Nephron progenitor cell (in vitro differentiated cells): ENCODE data around the gene HBG1.

Experiments
- DNase-seq: peaks from one replicate; pipeline ENCODE4 v3.0.0; 2021
- H3K27ac Mint-ChIP-seq: 2 replicates; pipeline ENCODE4 v1.8.0; 2021; ENCODE audit warnings: mild to moderate bottlenecking, moderate library complexity, mixed read lengths
- H3K27me3 Mint-ChIP-seq: 2 replicates; pipeline ENCODE4 v1.8.0; 2021; ENCODE audit warnings: mild to moderate bottlenecking, low read depth, mixed read lengths; ENCODE audit not compliant: poor library complexity
- H3K36me3 Mint-ChIP-seq: 2 replicates; pipeline ENCODE4 v1.8.0; 2021; ENCODE audit warnings: low read depth, mixed read lengths
- H3K4me1 Mint-ChIP-seq: 2 replicates; pipeline ENCODE4 v1.8.0; 2021; ENCODE audit warnings: mixed read lengths
- H3K4me3 Mint-ChIP-seq: 2 replicates; pipeline ENCODE4 v1.8.0; 2021; ENCODE audit warnings: mild to moderate bottlenecking, moderate library complexity, mixed read lengths
- H3K9me3 Mint-ChIP-seq: 2 replicates; pipeline ENCODE4 v1.8.0; 2021; ENCODE audit warnings: mild to moderate bottlenecking, moderate library complexity, mixed read lengths
- TF ChIP-seq, protein P1 (sequence below): fragments of 200-600 bp; sonication (generic); IDR thresholded peaks from 2 replicates; pipeline ENCODE4 v1.5.0; 2021; ENCODE audit warnings: antibody characterized with exemption

HBG1 gene

DNA sequence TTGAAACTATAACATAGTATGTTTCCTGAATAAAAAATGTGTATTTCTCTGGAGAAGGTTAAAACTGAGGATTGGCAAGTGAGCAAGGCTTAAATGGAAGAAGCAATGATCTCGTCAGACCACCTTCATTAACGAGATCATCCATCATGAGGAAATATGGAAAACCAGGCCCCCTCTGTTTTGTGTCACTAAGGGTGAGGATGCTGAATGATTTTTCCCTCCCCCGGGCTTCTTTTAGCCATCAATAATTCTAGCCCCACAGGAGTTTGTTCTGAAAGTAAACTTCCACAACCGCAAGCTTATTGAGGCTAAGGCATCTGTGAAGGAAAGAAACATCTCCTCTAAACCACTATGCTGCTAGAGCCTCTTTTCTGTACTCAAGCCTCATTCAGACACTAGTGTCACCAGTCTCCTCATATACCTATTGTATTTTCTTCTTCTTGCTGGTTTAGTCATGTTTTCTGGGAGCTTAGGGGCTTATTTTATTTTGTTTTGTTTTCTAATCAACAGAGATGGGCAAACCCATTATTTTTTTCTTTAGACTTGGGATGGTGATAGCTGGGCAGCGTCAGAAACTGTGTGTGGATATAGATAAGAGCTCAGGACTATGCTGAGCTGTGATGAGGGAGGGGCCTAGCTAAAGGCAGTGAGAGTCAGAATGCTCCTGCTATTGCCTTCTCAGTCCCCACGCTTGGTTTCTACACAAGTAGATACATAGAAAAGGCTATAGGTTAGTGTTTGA lies 25.9 kb upstream of the HBG1 start:
- no peak for DNase-seq
- no peak overlapping the region for H3K4me3 Mint-ChIP-seq
- TF ChIP-seq, protein P1, sequence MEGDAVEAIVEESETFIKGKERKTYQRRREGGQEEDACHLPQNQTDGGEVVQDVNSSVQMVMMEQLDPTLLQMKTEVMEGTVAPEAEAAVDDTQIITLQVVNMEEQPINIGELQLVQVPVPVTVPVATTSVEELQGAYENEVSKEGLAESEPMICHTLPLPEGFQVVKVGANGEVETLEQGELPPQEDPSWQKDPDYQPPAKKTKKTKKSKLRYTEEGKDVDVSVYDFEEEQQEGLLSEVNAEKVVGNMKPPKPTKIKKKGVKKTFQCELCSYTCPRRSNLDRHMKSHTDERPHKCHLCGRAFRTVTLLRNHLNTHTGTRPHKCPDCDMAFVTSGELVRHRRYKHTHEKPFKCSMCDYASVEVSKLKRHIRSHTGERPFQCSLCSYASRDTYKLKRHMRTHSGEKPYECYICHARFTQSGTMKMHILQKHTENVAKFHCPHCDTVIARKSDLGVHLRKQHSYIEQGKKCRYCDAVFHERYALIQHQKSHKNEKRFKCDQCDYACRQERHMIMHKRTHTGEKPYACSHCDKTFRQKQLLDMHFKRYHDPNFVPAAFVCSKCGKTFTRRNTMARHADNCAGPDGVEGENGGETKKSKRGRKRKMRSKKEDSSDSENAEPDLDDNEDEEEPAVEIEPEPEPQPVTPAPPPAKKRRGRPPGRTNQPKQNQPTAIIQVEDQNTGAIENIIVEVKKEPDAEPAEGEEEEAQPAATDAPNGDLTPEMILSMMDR, result no peak
- H3K27me3 Mint-ChIP-seq, result peaks cover 3% of the 10 kb centered on the region
- H3K4me1 Mint-ChIP-seq, result peaks cover 1% of the 10 kb centered on the region
- no peak overlapping the region for H3K27ac Mint-ChIP-seq
- no peaks in the 10 kb centered on the region for H3K9me3 Mint-ChIP-seq
- H3K36me3 Mint-ChIP-seq, result no peaks in the 10 kb centered on the region

DNA sequence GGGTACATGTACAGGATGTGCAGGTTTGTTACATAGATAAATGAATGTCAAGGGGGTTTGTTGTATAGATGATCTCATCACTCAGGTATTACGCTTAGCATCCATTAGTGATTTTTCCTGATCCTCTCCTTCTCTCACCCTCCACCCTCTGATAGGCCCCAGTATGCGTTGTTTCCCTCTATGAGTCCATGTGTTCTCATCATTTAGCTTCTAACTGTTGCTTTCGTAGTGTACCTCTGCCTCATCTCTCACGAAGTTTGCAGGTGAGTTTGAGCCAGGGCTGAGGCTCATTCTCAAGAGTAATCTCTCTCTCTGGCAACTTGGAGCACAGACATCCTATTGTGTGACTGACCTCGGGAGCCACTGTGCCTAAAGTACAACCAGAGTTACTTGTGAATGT lies 24.7 kb upstream of the HBG1 start:
- TF ChIP-seq, protein P1, result no peak
- Mint-ChIP-seq H3K27ac (no peak overlapping the region), H3K4me3 (no peak overlapping the region), H3K36me3 (no peaks in the 10 kb centered on the region), H3K9me3 (no peaks in the 10 kb centered on the region), H3K27me3 (no peaks in the 10 kb centered on the region), H3K4me1 (peaks cover 12% of the 10 kb centered on the region)
- DNase-seq, result no peak

DNA sequence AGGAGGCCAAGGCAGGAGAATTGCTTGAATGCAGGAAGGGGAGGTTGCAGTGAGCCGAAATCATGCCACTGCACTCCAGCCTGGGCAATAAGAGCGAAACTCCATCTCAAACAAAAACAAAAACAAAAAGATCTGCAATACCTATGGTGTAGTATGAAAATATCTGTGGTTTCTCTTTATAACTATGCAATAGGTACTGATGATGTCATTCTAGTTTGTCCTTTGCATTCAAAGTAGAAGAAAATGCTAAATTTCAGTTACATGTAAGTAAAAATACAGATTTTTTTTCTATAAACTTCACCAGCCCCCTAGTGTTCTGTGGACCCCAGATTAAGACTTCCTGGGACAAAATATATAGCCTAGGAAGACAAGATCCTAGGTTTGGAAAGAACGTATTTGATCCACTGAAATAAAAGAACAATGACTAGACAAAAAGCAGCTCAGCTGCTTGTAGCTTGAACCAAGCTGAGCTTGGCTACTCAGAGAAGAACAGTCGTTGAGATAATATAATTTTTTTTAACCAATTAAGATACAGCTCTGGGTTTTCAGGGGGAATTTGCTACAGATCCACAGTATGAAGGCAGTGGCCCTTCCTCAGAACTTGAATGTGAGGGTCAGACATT lies 22.8 kb upstream of the HBG1 start:
- TF ChIP-seq, protein P1, result no peak
- peaks cover 19% of the 10 kb centered on the region for H3K4me1 Mint-ChIP-seq
- H3K27ac Mint-ChIP-seq, result no peak overlapping the region
- DNase-seq, result no peak
- no peak overlapping the region for H3K4me3 Mint-ChIP-seq
- H3K9me3 Mint-ChIP-seq, result no peaks in the 10 kb centered on the region
- H3K36me3 Mint-ChIP-seq, result no peaks in the 10 kb centered on the region
- peaks cover 3% of the 10 kb centered on the region for H3K27me3 Mint-ChIP-seq

DNA sequence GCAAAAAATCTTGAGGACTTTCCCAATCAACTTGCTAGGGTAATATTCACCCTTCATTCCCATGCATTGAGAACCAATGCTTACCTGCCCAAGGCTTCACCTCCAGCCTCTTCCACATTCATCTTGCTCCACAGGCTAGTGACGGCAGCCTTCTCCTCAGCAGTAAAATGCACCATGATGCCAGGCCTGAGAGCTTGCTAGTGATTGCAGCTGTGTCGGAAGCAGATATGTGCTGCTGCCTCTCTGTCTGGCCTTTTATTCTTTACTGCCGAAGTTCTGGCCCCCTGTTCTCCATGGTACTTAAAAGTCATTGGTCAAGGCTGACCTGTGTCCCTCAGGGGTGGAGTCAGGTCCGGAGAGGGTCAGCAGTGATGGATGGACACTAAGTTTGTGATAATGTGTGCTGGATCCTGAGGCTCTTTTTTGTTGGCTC lies 20.1 kb upstream of the HBG1 start, which contains the start of gene HBE1:
TSS of gene HBE1 (minus strand) at position 231 of the 433 bp plus-strand sequence. CDS start at position 176, 55 bp downstream.
- Mint-ChIP-seq H3K4me3 (peak within 1 kb of the TSS; percentile 12), H3K4me1 (peaks cover 19% of the 10 kb centered on the region), H3K27me3 (peaks cover 3% of the 10 kb centered on the region), H3K9me3 (no peaks in the 10 kb centered on the region), H3K36me3 (no peaks in the 10 kb centered on the region), H3K27ac (peak within 1 kb of the TSS; percentile 25)
- TF ChIP-seq, protein P1, result no peak
- peak; percentile 4 for DNase-seq

DNA sequence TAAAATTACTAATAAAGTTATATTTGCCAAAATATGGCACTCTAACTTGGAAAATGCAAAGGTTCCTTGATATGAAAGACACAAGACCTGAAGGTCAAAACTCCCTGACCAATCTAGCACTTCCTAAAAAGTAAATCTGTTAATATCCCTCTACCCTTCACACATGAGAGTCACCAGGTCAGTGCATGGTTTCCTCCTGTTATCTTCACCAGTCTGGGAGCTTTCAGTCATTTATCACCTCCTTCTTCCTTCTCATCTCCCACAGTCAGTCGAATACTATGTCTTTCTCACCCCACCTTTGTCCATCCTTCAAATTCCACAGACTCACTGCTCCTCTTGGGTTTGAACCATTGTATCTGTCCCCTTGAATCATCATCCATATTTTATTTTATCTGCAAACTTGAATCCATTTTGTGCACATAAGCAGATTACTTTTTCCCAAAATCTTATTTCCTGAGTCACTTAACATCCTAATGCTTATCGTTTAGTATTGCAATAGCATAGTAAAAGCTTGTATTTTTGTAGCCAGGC lies 17.4 kb upstream of the HBG1 start:
- Mint-ChIP-seq H3K9me3 (peaks cover 5% of the 10 kb centered on the region), H3K4me3 (no peak overlapping the region), H3K4me1 (peaks cover 19% of the 10 kb centered on the region), H3K27me3 (peaks cover 6% of the 10 kb centered on the region), H3K36me3 (no peaks in the 10 kb centered on the region), H3K27ac (no peak overlapping the region)
- TF ChIP-seq, protein P1, result no peak
- DNase-seq, result no peak
